Heart right ventricle (tissue), 16 donors: ENCODE results near the gene TBC1D4. TPM values are rescaled to one million over a fixed set of nuclear protein-coding genes. Genes with fewer than 3 reads are reported as not detected.
A peak's percentile ranks its signal among the peaks of the same experiment; 100 is the strongest.

ENCODE experiments used
- ATAC-seq, 8 donors: fragments of 200-7000 bp; cut with Tn5 transposase; one replicate each; pipeline ENCODE4 v1.9.1; 2020; ENCODE audit warnings: mild to moderate bottlenecking in 8 of 8, moderate library complexity in 8 of 8, moderate number of reproducible peaks in 1 of 8
- DNase-seq, 2 donors: peaks; one replicate each; pipeline ENCODE4 v3.0.0-alpha.2; 2020
- H3K27ac ChIP-seq, 10 donors: fragments of 200-600 bp; sonication (generic) in 2 of 10; one replicate each; pipeline versions ENCODE4 v1.5.0 to v1.8.0; 2020 to 2022; ENCODE audit warnings: mild to moderate bottlenecking in 3 of 10
- H3K27me3 ChIP-seq, 7 donors: fragments of 200-600 bp; one replicate each; pipeline ENCODE4 v1.8.0; 2021 to 2022; ENCODE audit warnings: mild to moderate bottlenecking in 2 of 7
- H3K36me3 ChIP-seq, 9 donors: fragments of 200-600 bp; sonication (generic) in 1 of 9; one replicate each; pipeline versions ENCODE4 v1.5.0 to v1.8.0; 2020 to 2022; ENCODE audit warnings: mild to moderate bottlenecking in 2 of 9
- H3K4me1 ChIP-seq, 9 donors: fragments of 200-600 bp; sonication (generic) in 1 of 9; one replicate each; pipeline versions ENCODE4 v1.5.0 to v1.8.0; 2020 to 2022; ENCODE audit warnings: mild to moderate bottlenecking in 4 of 9
- H3K4me3 ChIP-seq, 10 donors: fragments of 200-600 bp; sonication (generic) in 2 of 10; one replicate each; pipeline versions ENCODE4 v1.5.0 to v1.8.0; 2020 to 2022; ENCODE audit warnings: mild to moderate bottlenecking in 7 of 10, moderate library complexity in 2 of 10
- H3K9me3 ChIP-seq, 11 donors: fragments of 200-600 bp in 10 of 11; sonication (generic) in 2 of 11; one replicate each; pipeline versions ENCODE4 v1.5.0 to v1.8.0; 2013 to 2022; ENCODE audit warnings: mild to moderate bottlenecking in 2 of 11, control low read depth in 1 of 11, moderate library complexity in 1 of 11
- CTCF ChIP-seq, 9 donors: fragments of 200-600 bp; sonication (generic) in 2 of 9; IDR thresholded peaks; one replicate each; pipeline versions ENCODE4 v1.5.0 to v1.8.0; 2021 to 2022; ENCODE audit warnings: antibody characterized with exemption in 9 of 9, mild to moderate bottlenecking in 5 of 9, moderate library complexity in 1 of 9
- WGBS, 2 donors: extraction: QIAGEN DNeasy Blood & Tissue Kit; methylation state at CpG; one replicate each; pipeline ENCODE4 v1.1.7; 2013; ENCODE audit warnings: inconsistent platforms in 1 of 2; 5-methylcytosine and 5-hydroxymethylcytosine counted together
- intact Hi-C, 10 donors: fragments of 100-400 bp; cut with DNase I; formaldehyde crosslinking; loops; one replicate each; pipeline versions ENCODE4 v1.11.1 to v1.14.2; 2022
- polyA plus RNA-seq, 2 donors: library from polyadenylated mRNA; stranded (reverse); fragments of 200-250 nt; gene quantifications; one replicate each; pipeline ENCODE4 v1.2.3, GENCODE V29; 2013
- total RNA-seq, 10 donors: library from RNA; stranded (reverse); fragmentation: NEBNext Ultra II Directional in 3 of 10; extraction: Animal tissue kit (Norgen Biotek cat#: 25700) in 3 of 10; gene quantifications; one replicate each; pipeline versions ENCODE4 v1.2.1 to v1.2.4, GENCODE V29; 2021 to 2023
- donor health status: Arrhythmogenic right ventricular cardiomyopathy.
- donor health status: ischemic (EF 13 %, LVEDD 7.1; RV severe dilation, severe dysfunction).
- donor health status: healthy with polysubstance abuse.
- donor health status: DM: no; HTN: yes; CAD: no.
- donor health status: DM: no; HTN: no; CAD: no.
- donor health status: ischemic (EF 25% LVEDD 6.9; RV normal size, moderate dysfunction).
- donor health status: ischemic (EF 25% LVEDD 5.7; RV mildly dilated, moderate dysfunction).
- donor health status: healthy.
- donor health status: DM: yes; HTN: yes; CAD: no.
- donor health status: Ischemic cardiomyopathy.
- donor health status: ischemic (EF 35%, LVEDD 5.7; RV mildly dilated, moderate dysfunction).
- donor health status: nonischemic (EF 11% LVEDD 7.7; RV severe dilation, severe dysfunction).
- donor health status: DM: yes; HTN: yes; CAD: no.
- donor health status: PGD.
- donor health status: ischemic (EF 29% LVEDD 5.4; RV normal size, mild dysfunction).
- donor health status: nonischemic (EF 23%, LVEDD 6.1; RV moderate dilation, normal function).

TBC1D4 gene
- total and polyA plus RNA-seq, 12 donors: 10.1 to 124 (median 93.5) TPM

GRCh38 chr13:75385708-75386083 is 96.3 kb downstream of the TBC1D4 start:
- no peak for DNase-seq
- intact Hi-C loops: no loop called here
- H3K4me3 ChIP-seq: no peak overlapping the region
- no peak for ATAC-seq
- peaks cover 0 to 43% (median 22%) of the 10 kb centered on the region in 9 donors for H3K4me1 ChIP-seq
- WGBS, 2 donors: 49 to 69% methylated on average over 1 of the region's 1 CpG
- H3K27ac ChIP-seq: peak overlapping the region in 8 of 10 donors; percentile 22 to 76 (median 58)
- TF ChIP-seq CTCF (IDR thresholded peaks at IDR 0.05): no peak
- no peaks in the 10 kb centered on the region for H3K27me3 ChIP-seq
- no peaks in the 10 kb centered on the region for H3K36me3 ChIP-seq
- H3K9me3 ChIP-seq: no peaks in the 10 kb centered on the region

GRCh38 chr13:75384879-75385707 is 96.9 kb downstream of the TBC1D4 start:
- H3K27ac ChIP-seq: peak overlapping the region in 8 of 10 donors; percentile 22 to 76 (median 58)
- H3K4me1 ChIP-seq: peaks cover 0 to 39% (median 22%) of the 10 kb centered on the region in 9 donors
- H3K36me3 ChIP-seq: no peaks in the 10 kb centered on the region
- peak overlapping the region in 1 of 10 donors; percentile 1 for H3K4me3 ChIP-seq
- no peak for TF ChIP-seq CTCF (IDR thresholded peaks at IDR 0.05)
- no peaks in the 10 kb centered on the region for H3K27me3 ChIP-seq
- no peaks in the 10 kb centered on the region for H3K9me3 ChIP-seq
- intact Hi-C loops: no loop called here
- DNase-seq (peak in 1 of 2 donors; percentile 44), ATAC-seq (peak; percentile 61 to 94 (median 90))
- 52 to 64% methylated on average over 9 of the region's 9 CpGs for WGBS, 2 donors

- Histone ChIP-seq H3K36me3 (no peaks in the 10 kb centered on the region), H3K27me3 (no peaks in the 10 kb centered on the region), H3K4me1 (peaks cover 0 to 38% (median 14%) of the 10 kb centered on the region in 9 donors), H3K4me3 (no peak overlapping the region), H3K9me3 (no peaks in the 10 kb centered on the region), H3K27ac (peak overlapping the region in 1 of 10 donors; percentile 55)
- no peak for TF ChIP-seq CTCF (IDR thresholded peaks at IDR 0.05)
- intact Hi-C loops: no loop called here
- WGBS, 2 donors: 89% methylated on average over 6 of the region's 6 CpGs
- no peak for ATAC-seq
- no peak for DNase-seq
These were observed 98.8 kb downstream of the TBC1D4 start for GRCh38 chr13:75383064-75383715.

- peaks cover 0 to 43% (median 13%) of the 10 kb centered on the region in 9 donors for H3K4me1 ChIP-seq
- ATAC-seq: no peak
These were observed 103.7 kb downstream of the TBC1D4 start for GRCh38 chr13:75378301-75378700.

More at GRCh38 chr13:75378301-75378700, 103.7 kb downstream of the TBC1D4 start:
- Histone ChIP-seq H3K36me3 (no peaks in the 10 kb centered on the region), H3K9me3 (no peaks in the 10 kb centered on the region), H3K27me3 (no peaks in the 10 kb centered on the region), H3K4me3 (no peak overlapping the region), H3K27ac (no peak overlapping the region)
- intact Hi-C loops: loop anchor here in 2 of 10 donors (10.0 kb wide), 2 partner anchors 166 to 176 kb away; partner anchors contain the start of gene UCHL3 (in 1 of the 2)
- no peak for TF ChIP-seq CTCF (IDR thresholded peaks at IDR 0.05)
- WGBS, 2 donors: 45 to 60% methylated on average over 1 of the region's 1 CpG
- no peak for DNase-seq
